Stimulated activated CD4-positive, alpha-beta T cell treated with anti-CD3 and anti-CD28 coated beads, Interleukin-12 subunit alpha, Interleukin-12 subunit beta, amount 100 ng/mL, for 4 hours (primary cell): Measurements from ENCODE around the gene PRICKLE4.

Experiments
- DNase-seq: peaks from one replicate; pipeline ENCODE4 v3.0.0-alpha.2; 2020

PRICKLE4 gene

DNA sequence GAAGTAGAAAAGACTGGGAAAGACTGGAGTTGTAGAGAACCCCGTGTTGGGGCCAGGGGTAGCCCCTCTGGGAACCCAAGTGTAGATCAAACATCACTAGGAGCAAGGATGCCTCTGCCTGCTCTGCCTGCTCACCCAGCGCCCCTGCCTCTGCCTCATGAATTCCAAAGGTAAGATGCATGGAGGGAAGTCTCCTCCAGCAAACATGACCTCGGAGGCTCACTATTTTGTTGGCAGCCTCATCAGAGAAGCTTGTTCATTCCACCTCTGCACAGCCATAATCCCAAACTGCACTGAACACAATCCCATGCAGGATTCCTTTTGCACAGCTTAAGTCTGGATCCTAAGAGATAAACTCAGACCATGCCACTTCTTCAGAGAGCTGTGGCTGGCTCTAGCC, 5.7 kb upstream of the PRICKLE4 start:
- no peak for DNase-seq

DNA sequence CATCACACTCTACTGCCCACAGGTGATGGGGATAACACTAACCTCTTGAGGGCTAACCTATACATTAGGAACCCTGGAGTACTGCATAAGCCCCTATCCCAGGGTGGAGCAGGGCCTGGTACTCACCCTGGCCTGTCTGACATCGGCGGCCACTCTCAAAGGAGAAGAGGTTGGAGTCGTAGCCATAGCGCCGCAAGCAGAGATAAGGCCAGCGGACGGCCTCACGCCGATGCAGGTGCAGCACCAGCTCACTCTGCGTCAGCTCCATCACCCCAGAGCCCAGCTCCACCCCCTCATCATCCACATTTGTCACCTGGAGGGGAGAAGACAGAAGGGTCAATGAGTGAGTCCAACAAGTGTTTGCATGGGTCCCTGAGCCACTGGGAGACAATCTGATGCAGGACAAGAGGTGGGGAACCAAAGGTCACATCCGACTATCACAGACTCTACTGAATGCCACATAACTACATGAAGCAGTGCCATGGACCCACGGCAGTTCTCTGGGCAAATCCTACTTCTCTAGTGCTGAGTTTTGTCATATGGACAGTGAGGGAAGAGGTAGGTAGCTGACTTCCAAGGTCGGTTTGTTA, 5.2 kb upstream of the PRICKLE4 start:
- no peak for DNase-seq

DNA sequence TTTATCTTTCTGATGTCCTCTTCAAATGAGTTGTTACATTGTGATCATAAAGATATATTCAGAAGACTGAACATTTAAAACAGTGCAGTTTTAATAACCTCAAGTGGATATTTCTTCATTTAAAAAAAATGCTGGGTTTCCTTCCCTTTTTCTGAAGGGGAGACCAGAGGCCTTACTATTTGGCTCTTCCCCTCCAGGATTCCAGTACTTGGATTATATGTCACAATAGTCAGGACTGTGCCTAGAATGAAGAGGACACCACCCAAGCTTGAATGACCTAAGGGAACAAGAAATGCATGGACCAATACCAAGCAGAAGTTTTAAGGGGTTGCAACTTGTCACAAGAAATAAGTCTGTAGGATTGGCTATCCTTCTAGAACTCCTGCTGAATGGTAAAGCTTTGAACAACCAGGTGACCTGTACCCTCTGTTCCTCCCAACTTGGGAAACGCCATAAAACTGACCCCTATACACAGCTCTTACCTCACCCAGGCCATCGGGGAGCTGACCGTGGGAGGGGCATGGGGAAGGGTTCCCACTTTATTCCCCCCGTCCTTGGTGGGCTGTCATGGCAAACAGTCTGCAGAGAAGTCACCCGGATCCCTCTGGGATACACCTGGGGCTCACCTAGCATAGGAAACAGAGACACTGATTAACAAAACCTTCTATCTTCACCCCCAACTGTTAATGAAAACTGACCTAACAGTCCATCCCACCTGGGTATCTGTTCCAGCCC, 2.9 kb upstream of the PRICKLE4 start:
- DNase-seq: no peak

DNA sequence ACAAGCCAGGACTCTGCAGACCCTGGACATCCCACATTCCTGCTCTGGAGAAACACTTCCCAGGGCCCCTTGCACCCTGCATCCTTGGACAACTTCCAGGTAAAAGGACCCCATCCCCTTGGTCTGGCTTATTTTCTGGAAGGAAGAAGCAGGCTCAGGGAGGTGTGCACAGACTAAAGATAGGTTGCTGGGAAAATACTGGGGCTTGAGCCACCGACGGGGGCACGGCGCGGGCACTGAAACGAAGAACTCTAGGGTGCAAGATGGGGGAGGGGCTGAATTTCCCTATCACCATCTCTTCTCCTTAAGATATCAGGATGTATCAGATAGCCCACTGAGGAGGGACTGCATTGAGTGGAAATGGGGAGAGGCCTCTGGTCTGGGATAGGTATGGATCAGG, 1.7 kb upstream of the PRICKLE4 start:
- no peak for DNase-seq

DNA sequence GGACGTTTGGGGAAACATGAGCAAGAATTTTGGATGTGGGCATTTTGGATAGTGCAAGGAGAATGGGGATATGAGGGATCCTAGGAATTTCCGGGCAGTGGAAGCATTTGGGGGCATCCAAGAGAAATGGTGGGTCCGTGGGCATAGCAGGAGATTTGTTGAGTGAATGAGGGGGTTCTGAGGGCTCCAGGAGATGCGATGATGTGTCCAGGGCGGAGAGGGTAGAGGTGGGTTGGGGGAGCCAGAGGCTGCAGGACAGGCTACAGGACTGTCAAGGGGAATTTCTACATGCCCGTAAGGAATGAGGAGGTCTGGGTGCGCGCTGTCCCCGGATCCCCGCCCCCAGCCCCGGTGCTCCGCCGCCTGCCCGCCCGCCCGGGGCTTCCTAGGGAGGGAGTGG, 1.2 kb upstream of the PRICKLE4 start:
- DNase-seq: no peak

DNA sequence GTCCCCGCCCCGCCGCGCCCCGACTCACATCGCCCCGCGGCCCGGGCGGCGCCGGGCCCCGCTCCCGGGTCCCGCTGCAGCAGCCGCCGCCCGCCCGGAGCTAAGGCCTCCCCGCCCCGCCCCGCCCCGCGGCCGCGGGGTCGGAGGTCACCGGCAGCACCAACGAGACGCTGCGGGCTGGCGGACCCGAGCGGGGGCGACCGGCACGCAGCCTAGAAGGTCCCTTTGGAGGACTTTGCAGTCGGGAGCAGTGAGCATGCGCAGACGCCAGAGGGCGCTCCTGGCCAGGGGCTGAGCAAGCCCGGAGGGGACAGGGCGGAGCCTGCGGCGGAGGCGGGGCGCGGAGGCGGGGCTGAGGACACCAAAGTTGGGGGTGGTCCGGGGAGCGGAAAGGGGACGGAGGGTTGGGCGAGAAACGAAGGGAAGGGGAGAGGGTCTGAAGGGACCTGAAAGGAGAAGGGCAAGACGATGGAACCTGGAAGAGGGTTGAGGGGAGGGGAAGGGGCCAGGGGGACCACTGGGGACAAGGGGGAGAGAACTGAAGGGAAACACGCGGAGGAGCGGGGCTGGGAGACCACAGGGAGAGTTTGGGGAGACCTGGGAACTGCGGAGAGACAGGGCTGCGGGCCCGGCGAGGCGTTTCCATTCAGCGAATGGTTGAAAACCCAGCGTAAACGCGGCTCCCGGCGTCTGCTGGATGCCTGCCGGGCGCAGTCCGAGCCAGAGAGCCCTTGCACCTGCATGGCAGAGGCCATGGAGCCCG, 613 bp upstream of the PRICKLE4 start, which contains the start of gene FRS3:
TSS of gene FRS3 (minus strand) at position 113 of the 763 bp plus-strand sequence. CDS start 2,913 bp downstream, outside the sequence.
- DNase-seq: peak; percentile 100

DNA sequence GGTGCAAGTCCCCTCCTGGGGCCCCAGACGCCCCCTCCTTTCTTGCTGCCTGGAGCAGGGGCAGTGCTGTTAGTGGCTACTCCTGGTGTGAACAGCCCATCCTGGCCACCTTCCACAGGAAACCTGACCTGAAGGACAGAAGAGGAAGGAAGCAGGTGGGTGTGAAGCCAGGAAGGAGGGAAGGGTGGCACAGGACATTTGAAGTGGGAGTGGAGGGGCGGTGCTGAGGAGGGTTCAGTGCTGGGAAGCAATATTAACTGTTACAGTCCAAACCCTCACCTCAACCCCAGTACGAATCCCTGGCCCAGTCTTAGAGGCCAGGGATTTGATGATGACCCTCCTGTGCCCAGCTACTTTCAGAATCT, 766 bp downstream of the PRICKLE4 start:
- no peak for DNase-seq

DNA sequence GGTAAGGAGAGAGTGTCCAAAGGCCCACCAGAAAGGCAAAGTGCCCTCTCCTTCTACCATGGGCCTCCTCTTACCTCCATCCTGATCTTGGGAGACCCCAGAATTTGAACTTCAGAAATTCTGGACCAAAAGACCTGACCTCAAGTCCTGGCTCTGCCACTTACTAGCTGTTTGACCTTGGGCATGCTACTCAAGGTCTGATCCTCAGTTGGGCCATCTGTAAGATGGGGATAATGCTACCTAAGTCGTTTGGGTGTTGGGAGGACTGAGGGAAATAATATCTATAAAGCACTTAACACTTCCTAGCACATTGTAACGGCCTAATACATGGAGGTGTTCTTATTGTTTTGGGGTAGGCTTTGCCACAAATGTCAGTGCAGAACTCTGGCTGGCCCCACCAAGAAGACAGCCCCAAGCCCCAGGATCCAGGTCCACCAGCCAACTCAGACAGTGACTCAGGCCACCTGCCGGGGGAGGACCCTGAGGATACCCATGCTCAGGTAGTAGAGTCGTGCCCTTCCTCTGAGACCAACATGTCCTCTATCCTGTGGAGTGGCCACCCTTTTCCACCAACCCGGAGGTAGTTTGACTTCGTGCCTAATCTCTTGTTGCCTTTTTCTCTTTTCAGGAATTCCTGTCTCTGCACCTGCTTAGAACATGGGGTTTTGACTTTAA, 2.7 kb downstream of the PRICKLE4 start:
- DNase-seq: no peak

DNA sequence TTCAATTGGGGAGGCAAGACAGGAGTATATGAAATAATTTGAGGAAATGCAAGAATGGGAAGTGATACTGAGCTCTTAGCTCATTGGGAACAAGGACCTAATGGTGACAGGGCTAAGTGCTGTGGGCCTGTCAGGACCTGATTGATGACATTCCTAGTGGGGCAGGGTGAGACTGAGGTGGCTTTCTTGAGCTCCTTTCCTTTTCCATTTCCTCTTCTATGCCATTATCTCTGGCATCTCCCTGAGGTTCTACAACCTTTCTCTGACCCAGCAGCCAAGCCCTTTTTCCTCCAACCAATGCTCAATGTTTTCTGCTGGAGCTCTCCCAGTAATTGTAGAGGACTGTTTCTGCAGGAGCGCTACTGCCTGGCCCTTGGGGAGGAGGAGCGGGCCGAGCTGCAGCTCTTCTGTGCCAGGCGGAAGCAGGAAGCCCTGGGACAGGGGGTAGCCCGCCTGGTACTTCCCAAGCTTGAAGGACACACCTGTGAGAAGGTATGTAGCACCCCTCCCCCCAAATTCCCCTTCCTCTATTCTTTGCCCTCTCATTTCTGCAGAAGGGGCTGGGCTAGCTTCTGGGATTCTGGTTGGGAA, 4.1 kb downstream of the PRICKLE4 start:
- no peak for DNase-seq

DNA sequence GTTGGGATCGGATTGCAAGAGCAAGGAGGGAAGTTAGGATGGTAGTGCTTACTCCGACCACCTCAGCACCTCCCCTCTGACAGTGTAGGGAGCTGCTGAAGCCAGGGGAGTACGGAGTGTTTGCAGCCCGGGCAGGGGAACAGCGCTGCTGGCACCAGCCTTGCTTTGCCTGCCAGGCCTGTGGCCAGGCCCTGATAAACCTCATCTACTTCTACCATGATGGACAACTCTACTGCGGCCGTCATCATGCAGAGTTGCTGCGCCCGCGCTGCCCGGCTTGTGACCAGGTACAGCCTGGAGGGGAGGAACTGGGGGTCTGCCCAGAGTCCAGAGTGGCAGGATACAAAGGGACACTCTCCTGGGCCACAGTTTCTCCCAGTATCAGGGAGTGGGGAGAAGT, 4.7 kb downstream of the PRICKLE4 start:
- no peak for DNase-seq

DNA sequence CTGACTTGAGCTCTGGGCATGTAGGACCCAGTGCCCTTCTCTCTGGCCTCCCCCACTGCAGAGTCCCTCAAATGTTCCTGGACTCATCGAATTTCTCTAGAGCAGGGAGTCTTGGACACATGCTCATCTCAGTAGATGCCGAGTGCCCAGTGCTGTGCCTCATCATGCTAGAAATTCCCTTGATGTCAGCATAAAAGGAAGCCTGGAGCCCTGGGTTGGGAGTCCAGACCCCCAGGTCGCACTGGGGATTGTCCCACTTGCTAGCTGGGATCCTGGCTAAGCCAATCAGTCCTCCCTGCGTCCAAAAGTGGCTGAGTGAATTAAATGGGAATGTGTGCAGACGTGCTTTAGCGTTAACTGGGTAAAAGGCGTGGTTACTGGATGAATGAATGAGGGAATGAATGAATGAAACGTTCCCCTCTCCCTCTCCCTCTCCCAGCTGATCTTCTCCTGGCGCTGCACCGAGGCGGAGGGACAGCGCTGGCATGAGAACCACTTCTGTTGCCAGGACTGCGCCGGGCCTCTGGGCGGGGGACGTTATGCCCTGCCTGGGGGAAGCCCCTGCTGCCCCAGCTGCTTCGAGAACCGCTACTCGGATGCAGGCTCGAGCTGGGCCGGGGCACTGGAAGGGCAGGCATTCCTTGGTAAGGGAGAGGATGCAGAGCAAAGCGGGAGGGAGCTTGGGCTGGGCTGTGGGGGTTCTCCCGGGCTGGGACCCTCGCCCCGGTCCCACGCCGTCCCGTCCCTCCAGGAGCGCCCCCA, 5.3 kb downstream of the PRICKLE4 start:
- peak; percentile 6 for DNase-seq

DNA sequence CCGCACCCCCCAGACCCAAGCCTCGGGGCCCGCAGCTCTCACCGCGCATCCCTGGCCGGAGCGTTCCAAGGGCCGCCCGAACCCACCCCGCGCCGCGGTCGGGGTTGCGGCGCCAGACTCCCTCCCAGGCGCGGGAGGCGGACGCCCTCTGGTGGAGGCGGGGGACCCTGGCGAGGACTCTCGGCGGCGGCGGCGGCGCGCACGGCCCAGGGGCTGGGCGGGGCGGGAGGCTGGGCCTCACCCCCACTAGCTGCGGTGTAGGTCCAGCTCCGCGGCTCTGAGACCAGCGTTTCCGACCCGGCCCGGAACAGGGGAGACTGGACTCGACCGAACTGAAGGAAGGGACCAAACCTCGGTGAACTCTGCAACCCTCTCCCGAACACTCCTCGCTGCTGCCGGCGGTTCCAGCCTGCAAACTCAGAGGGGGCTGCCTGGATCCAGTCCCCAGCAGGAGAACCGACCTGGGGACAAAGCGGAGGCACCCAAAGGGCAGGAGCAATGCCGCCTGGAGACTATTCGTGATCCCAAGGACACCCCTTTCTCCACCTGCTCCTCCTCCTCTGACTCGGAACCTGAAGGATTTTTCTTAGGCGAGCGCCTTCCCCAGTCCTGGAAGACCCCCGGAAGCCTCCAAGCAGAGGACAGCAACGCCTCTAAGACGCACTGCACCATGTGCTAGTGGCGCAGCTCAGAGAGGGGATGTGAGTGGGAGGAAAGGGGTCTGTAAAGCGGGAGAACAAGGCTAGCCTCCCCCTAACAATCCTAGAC, 6.1 kb downstream of the PRICKLE4 start:
- peak; percentile 89 for DNase-seq

DNA sequence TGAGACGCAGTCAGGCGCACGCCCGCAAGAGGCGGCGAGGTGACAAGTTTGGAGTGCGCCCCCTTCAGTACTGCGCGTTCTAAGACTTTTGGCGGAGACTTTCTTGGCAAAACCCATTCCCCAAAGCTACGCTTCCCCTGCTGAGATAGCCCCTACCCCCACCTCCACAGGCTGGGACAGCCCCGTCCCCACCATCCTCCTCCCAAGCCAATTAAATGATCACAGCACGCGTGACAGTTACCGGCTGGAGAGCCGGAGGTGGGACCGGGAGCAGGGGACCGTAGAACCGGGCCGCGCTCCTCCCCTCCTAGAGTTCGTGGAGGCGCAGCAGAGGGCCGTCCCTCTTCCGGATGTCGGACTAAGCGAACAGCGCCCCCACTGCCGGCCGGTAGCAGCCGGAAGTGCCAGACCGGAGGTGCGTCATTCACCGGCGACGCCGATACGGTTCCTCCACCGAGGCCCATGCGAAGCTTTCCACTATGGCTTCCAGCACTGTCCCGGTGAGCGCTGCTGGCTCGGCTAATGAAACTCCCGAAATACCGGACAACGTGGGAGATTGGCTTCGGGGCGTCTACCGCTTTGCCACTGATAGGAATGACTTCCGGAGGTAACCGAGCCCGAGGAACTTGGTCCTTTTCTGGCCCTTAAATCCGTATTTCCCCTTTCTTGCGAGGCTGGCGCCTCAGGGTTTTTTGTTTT, 6.8 kb downstream of the PRICKLE4 start, which contains the start of gene TOMM6:
TSS of gene TOMM6 (plus strand) at position 476 of the 699 bp plus-strand sequence. CDS start at position 480, 4 bp downstream.
- DNase-seq: peak; percentile 93

DNA sequence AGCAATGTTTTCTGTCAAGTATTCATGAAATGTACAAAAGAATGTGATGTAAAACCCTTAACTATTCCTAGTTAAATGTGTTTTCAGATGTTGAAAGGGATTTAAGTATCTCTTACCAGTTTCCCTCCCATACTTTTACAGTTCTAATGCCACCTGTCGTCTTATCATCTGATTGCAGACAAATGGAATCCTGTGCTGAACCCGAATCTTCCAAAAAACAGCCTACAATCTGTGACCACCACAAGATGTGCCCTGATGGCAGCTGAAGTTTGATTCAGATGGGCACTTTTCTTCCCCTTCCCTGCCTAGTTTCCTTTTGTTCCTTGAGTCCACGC, 8.8 kb downstream of the PRICKLE4 start:
- DNase-seq: no peak

DNA sequence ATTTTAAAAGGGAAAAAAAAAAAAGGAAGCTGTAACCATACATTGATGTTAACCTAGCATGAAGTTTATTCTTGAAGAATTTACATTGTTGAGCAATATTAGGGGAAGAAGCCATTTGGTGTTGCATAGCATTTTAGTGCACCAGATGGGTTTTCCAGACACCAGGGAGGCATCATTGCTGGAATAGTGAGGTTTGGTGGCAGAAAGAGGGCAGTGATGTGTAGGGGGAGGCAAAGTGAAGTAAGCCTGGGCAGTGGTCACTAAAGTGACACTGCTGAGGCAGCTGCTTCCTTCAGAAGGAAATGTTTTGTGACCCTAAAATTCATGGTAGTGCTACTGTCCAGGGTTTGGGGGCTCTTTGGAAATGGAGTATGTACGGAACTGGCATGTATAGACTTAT, 9.5 kb downstream of the PRICKLE4 start:
- DNase-seq: no peak

DNA sequence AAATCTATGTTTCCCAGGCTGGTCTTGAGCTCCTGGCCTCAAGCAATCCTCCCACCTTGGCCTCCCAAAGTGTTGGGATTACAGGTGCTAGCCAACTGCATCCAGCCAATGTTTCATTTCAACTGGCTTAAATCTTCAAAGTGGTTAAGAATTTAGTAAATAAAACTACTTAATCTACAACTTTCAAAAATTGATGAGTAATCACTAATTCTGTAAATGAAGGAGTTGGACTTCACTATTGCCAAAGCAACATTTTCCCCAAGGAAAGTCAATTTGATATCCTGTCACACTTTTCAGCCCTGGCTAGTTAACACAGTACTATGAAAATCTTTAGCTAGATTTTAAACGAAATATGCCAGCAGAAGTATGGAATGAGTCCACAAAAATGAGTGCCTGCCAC, 10.7 kb downstream of the PRICKLE4 start:
- no peak for DNase-seq

DNA sequence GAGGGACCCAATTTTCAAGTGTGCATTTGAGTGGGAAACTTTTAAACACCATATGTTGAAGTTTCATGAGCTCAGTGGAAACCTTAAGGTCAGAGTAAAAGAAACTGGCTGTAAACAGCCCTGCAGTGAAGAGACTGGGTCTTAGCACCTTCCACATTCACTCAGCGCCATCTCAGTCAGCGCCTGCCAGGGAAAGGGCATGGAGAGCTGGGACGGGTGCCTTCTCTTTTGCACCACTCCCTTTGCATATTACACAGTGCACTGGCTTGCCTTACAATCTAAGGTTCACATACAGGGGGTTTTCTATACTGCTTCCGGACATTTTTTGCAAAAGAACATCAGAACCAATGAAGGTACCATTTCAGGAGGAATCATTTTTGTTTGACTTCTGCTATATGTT, 11.4 kb downstream of the PRICKLE4 start:
- DNase-seq: no peak

DNA sequence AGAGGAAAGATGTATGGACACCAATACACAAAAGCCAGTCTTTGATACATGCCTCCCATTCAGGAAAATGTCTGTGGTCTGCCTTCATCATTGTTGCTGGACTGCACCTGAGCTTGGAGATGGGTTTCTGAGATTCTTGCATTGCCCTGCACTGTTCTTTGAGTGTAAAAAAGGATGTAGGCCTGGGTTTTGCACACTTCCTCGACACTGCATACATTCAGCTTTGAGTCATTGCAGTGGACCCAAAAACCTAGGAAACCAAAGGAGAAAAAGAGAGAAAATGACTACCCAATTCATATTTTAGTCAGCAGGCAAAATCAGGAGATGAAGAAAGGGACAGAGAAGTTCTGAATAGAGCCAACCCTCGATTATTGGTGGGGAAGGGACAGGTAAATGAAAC, 15.9 kb downstream of the PRICKLE4 start:
- no peak for DNase-seq

DNA sequence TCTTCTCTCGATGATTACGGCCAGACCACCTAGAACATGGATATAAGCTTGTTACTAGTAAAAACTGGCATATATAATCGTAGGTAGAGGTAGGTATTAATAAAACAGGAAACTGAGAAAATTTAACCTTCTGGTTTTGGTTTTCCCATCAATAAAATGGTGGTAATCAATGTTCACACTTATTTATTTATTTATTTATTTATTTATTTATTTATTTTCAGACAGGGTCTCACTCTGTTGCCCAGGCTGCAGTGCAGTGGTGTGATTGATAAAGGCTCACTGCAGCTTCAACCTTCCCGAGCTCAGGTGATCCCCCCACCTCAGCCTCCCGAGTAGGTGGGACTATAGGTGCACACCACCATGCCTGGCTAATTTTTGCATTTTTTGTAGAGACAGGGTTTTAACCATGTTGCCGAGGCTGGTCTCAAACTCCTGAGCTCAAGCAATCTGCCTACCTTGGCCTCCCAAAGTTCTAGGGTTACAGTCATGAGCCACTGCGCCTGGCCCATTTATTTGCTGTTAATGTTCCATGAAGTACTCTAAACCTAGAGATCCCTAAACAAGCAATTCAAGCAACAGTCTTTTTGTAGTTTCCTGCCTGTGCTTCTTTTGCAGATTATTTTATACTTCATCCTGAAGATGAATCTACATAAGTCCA, 18.4 kb downstream of the PRICKLE4 start:
- DNase-seq: no peak

DNA sequence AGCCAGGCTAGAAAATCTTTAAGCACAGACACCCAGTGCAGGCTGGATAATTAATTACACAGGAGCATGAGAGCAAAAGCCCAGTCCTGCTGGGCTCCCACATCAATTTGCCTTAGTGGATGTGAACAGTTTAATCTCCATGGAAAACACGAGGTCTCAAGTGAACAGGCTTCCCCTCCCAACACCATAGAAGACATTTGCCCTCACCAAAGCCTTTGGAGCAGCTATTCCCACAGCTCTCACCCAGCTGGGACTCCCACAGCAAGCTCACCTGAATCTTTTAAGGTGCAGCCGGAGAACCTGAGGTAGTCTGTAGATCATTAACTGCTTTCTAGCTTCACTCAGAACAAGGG, 19.0 kb downstream of the PRICKLE4 start:
- DNase-seq: no peak
